ENCODE measurements around the gene LMNTD1.

LMNTD1 gene

GRCh38 chr12:25550186-25550585, 2.9 kb downstream of the LMNTD1 start:
- no peak for DNase-seq

GRCh38 chr12:25549120-25549519, 4.0 kb downstream of the LMNTD1 start:
- no peak for DNase-seq

- no peak for DNase-seq
Measured at GRCh38 chr12:25546318-25546717, 6.8 kb downstream of the LMNTD1 start.

GRCh38 chr12:25533150-25533549, 19.9 kb downstream of the LMNTD1 start:
- no peak for DNase-seq

GRCh38 chr12:25531502-25532052, 21.5 kb downstream of the LMNTD1 start:
- DNase-seq = no peak

DNA sequence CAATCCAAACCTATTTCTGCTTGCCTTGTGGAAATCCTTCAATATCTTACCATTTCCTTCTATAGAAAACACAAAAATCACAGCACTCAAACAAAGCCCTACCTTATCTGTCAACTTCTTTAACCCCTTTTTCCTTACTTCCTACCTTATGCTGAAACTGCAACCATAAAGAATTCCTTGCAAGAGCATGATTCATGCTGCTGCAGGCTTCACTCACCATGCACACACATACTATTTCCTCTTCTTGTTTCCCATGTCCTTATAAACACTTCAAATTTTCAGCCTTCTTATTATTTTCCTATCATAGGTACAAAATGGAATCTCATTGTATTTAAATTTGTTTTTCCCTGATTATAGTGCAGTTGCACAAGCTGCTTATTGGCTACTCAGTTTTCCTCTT, 23.3 kb downstream of the LMNTD1 start:
- DNase-seq = no peak

DNA sequence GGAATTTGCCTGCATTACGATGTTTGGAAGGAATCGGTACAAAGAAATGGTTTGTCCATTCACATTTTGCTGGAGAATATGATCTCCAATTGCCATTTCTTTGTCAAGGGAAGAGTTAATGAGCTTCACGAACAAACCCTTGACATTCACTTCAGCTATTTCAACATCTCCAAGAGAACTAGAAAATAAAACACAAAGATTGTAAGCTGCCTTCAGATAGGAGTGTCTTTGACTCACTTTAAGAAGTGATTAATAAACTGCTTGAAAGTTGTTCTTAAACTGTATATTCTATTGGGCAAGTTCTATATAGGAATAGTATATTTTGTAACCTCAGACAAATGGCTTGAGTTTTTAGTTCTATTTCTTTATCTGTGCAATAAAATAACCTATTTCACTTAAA, 26.3 kb downstream of the LMNTD1 start:
- DNase-seq = no peak

- DNase-seq = no peak
Measured at GRCh38 chr12:25524366-25524765, 28.7 kb downstream of the LMNTD1 start.

DNA sequence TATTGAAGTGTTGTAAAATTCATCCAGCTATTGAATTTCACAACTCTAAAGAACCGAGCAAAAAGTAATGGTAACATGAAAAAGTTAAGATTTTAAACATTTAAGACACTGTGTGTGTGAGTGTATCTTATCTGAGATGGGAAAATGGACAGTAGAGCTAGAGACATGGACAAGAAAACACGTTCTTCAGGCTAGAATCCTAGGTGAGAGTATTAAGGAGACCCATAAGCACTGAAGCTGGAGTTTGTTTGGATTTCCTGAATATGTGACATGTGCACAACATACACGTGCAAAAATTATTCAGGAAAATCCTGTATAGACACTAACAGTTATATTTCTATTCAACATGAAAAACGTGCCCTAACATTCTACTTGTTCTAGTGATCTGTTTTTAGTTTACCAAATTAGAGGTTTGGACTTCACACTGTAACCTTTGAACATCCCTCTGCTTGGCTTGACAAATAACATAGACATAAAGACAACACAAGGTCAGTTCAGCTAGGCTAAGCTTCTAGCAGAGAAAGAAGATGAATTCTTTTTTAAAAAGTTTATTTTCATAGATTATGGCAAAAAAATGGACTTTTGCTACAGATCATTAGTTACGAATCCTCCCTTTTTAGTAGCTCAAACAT, 31.3 kb downstream of the LMNTD1 start:
- DNase-seq = no peak

DNA sequence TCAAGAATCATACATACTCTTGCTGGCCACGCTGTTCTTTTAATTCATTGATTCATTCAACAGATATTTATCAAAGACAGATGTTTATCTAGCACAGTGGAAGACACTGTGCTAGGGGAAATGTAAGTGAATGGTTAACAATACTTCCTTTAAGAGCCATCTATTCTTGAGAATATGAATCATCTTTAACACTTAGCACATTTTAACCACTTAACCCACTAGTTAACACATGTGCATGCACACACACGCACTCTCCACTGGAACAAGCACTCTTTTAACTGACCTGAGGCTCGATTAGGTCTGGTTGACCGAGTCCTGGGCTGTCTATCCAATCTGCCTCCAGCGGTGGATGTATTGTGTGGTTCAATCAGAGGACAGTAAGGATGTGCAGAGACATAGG, 34.6 kb downstream of the LMNTD1 start:
- DNase-seq = no peak

DNA sequence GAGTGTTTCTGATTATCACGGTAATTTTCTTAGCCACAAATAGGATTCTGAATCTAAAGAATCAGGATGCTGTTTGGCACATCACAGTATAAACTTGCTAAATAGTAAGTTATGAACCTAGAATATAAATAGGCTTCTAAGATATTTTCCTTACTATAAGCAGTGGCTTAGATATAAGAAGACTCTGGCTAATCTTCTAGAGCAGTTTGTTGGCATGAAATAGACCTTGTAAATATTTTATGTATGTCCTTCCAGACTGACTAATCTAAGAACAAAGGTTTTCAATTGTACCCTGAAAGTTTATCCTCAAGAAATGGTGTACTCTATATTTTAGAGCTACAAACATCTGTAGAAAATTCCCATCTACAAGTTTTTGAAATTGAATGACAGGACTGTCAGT, 48.3 kb downstream of the LMNTD1 start:
- no peak for DNase-seq

DNA sequence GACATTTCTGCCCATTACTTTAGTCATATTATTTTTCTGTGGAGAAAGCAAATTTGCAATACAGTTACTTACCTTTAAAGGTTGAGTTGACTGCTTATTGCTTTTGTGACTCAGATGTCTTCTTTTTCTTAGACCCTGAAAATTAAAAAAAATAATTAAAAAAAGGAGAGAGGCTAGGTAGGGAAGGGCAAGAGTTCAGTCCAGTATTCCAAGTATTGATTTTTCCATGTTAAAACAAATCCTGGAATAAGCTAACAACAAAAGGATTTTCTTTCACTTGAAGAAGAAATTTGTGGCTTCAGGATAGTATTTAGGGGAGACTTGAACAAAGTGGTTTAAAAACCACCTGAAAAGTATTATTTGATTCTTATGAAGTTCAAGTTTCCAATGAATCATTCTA, 49.4 kb downstream of the LMNTD1 start:
- DNase-seq = no peak

DNA sequence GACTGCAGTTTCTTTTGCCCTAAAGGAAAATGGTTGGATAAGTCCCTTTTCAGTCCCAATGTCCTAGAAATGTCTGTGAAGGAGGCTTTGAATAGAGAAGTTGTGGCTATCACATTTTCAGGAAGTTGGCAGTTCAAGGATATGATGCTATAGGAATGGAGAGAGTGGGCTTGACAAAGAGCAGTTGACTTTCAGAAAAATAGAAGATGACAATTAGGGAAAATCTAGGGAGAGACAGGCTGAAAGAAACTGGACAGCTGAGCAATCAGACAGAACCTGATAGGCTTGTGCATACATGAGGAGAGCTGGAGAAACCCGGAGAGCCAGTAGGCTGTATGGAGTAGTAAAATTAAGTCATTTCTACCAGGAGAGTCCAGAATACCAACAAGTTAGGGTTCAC, 50.5 kb downstream of the LMNTD1 start:
- DNase-seq = no peak

DNA sequence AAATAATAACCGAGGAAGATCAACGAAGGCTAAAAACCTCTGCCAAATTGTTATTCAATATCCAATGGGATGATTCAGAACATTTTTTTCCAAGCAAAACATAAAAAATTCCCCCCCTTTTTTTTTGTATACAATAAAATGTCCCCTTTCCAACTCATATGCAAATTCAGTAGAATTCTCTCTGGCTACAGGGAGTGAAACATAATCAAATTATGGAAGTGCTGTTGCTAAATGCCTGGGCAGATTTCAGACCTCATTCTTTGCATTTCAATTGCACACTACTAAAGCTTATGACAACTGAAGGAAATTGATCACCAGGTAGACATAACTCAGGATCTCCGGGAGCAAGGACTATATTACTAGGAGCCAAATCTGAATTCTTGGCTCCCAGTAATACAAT, 51.0 kb downstream of the LMNTD1 start:
- DNase-seq = no peak

DNA sequence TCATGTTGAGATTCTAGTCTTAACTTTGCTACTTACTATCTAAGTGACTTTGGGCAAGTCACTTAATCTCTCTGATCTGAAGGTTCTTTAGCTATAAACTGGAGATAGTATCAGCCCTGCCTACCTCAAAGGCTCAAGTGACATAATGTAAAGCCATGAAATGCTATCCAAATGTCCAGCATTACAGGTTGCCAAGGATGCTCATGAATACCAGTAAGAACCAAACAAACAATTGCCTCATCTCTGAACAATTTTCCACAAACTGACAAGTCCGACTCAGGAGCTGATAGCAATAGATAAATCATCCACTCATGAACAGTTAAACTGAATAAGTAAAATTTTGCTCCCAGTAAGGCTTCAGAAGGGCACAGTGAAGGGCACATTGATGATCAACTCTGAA, 51.5 kb downstream of the LMNTD1 start:
- DNase-seq = no peak

DNA sequence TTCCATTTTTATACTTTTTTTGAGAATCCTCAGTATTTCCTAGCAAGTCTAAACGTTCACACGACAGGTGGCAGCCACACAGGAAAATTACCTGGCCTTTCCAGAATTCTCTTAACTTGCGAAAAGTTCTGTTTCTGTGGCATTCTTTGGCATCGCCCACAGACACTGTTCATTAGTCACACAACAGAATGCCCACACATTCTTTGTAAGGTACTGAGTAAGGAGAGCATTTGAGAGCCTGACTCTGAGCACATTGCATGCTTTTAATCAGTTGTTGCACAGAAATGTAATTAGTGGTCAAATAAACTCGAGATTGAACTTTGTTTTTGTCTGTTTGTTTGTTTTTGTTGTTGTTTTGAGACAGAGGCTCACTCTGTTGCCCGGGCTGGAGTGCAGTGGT, 52.4 kb downstream of the LMNTD1 start:
- DNase-seq = no peak

- no peak for DNase-seq
Measured at GRCh38 chr12:25497021-25497420, 56.1 kb downstream of the LMNTD1 start.

DNA sequence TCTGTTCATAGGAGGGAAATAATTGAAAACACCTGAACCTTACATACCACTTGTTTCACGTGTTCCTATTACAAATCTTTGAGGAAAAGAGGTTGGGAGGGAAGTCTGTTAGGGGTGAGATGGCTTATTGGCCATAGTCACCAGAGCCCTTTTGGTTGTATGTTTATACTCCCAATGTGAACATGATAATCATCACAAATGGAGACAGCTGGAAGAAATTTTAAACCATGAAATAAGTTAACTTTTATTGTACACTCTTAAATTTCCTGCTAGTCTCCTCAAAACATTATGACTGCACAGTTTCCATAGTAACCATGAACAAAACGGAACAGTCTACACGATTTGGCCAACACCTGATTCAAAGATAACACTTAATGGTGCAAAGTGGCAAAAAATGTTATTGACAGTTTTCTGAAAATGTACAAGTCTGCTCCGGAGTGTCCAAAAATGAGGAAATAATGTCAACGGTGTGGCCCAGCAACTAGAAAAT, 56.9 kb downstream of the LMNTD1 start:
- DNase-seq = no peak

DNA sequence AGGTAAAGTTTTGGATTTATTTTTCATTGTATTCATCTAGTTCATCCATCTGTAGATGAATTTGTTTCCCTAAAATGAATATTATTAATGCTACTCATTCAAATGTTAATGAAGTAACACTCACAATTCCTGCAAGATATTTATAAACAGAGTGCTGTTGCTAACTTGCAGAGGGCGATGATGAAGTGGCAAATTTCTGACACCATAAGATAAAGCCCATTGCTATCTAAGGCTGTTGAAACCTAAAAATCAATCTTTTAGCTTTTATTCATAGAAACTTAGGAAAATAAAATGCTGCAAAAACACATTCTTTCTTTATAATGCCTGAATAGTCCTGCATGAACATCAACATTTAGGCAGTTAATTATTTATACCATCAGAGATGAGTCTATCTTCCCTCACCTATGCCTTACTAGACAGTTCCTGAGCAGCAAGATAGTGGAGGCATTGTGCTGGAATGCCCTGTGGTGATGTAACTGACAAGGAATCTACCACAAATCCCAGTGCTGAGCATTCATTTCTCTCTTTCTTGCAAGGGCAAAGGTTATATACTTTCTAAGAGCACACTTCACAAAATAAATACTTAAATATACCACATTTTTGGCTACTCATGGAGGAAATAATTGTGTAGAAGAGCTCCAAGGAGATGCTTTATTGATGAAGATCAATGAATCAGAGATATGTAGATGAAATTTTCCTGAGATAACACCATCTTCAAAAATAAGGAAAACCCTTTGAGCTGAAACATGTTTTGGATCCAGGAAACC, 57.6 kb downstream of the LMNTD1 start:
- no peak for DNase-seq

DNA sequence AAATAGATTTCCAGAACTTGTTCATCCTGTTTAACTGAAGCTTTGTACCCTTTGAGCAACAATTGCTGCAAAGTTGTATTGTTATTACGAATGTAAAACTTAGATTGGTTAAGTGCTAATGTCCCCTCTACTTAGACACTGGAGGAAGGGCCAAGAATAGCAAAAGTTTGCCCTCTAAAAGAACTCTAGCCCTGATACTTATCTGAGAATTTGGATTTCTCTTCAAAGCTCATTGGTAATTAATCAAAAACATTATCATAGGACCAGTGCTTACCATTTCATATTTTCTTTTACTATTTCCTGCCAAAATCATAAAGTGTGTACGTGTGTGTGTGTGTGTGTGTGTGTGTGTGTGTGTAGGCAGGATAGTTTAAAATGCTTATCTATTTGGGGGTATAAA, 58.2 kb downstream of the LMNTD1 start:
- no peak for DNase-seq

DNA sequence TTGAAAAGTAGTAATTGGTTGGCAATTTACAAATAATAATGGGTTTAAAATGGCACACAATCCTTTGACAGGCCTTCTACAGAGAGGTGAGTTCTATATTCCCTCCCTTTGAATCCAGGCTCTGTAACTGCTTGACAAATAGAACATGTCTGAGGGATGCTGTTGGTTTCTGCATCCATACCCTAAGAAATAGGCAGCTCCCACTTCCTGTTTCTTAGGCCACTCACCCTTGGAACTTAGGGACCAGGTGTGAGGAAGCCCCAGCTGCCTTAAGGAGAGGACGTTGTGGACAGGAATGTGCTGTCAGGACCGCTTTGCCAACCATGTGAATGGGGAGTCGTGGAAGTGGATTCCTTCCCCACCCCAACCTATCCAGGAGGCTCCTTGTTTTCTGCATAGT, 59.4 kb downstream of the LMNTD1 start:
- DNase-seq = no peak

DNA sequence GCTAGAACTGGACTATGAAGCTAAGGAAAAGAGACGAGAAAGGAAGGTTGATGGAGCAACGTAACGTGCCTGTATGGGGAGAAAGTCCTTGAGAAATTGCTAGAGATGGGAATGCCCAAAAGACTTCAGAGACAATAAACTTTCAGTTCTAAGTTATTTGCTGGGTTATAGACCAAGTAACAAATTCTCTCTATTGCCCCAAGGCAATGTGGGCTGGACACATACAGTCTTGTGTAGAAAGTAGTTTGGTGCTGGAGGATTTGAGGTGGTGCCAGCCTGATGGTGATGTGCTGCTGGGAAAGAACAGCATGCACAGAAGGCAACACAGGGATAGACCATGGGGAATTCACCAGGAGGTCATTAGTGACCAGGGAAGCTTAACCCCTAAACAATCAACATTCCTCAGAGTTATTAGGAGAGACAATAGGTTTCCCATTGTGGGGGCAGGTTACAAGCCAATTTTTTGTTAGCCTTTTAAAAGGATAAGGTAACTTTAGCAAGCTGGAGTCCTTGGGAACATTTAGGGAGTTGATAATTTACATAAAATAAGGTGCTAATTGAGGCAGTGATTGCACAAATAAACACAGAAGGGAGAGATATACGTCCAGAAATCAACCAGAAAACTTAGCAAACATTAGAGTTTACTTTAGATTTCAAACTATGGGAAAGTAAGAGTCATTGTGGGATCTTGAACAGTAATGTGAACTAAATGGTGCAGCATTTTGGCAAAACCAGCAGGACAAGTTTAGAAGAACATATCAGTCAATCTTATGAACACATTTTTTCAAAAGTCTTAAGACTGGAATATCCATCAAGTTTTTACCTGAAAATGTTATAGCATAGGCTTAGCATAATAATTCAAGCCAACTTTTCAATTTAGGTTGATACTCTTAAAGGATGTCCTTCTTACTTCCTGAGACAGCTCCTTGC, 61.4 kb downstream of the LMNTD1 start:
- no peak for DNase-seq

Data from NCI-H2171 (cell line).